ENCODE data around the gene ERICH3. TPM values are rescaled to one million over a fixed set of nuclear protein-coding genes. Genes with fewer than 3 reads are reported as not detected.

ERICH3 gene
- polyA plus RNA-seq, 1 donor from 2014 or later: 0.27 TPM

Other genes starting within 250 kb of the ERICH3 start
- gene LRRC53, start 161.2 kb downstream of the ERICH3 start, polyA plus RNA-seq: not detected in 2 replicates
- gene CRYZ, start 59.3 kb upstream of the ERICH3 start, polyA plus RNA-seq: 1.9 and 4.4 TPM in 2 replicates
- 1.5 and 2.4 TPM in 2 replicates for gene TYW3, start 59.4 kb upstream of the ERICH3 start, polyA plus RNA-seq

All from neural cell (in vitro differentiated cells).